ENCODE measurements around the gene THY1.

DNA sequence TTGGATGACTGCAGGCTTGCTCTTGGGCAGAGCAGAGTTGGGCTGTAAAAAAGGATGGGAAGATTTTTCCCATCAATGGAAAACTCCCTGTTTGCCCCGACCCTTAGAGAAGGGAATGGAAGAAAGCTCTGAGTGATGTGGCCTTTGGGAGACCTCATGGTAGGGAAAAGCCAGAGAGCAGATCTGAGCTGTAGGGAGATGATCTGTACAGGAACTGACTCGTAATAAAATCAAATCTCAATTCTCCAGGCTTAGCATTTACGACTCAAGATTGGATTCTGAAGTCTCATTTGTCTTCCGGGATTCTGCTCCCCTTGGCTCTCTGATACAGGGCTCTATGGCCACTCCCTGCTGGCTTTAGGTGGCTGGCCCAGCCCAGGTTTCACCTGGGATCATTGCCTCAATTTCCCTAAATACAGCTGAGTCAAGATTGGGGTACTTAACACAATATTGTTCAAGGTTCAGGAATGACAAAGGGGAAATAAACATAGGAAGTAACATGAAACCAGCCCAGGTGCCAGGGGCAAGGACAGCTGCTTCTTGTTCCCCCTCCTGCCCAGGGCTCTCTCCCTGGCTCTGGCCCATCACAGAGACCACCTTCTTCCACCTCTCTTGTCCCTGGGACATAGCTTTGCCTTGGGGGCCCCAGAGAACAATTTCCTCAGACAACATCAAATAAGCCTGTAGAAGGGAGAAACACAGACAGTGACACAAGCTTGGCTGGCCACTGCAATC is 38.4 kb upstream of the THY1 start:
- TF ChIP-seq CTCF (IDR thresholded peaks at IDR 0.05; ENCODE audit: low read depth, low read length, poor library complexity, severe bottlenecking): no peak
- no peak for TF ChIP-seq EZH2phosphoT487 (IDR thresholded peaks at IDR 0.05; ENCODE audit: borderline replicate concordance, low read length)

Measured in DOHH2 (cell line).